Liver (tissue), 9 donors: ENCODE measurements around the gene KRTAP22-1. TPM values are rescaled to one million over a fixed set of nuclear protein-coding genes. Genes with fewer than 3 reads are reported as not detected.

ENCODE experiments used
- DNase-seq: peaks from one replicate; pipeline ENCODE4 v3.0.0-alpha.2; 2017; ENCODE audit warnings: low spot score
- H3K27ac ChIP-seq, 2 donors: one replicate each; pipeline ENCODE4 v1.7.0; 2013; ENCODE audit warnings: inconsistent platforms in 2 of 2, low read length in 2 of 2, control low read depth in 1 of 2, low read depth in 1 of 2, mild to moderate bottlenecking in 1 of 2
- H3K27me3 ChIP-seq, 4 donors: one replicate each; pipeline versions ENCODE4 v1.6.1 to v1.7.0; 2013; ENCODE audit warnings: low read length in 3 of 4, inconsistent platforms in 1 of 4, mild to moderate bottlenecking in 1 of 4, moderate library complexity in 1 of 4; ENCODE audit not compliant: control insufficient read depth in 4 of 4, insufficient read depth in 4 of 4
- H3K36me3 ChIP-seq, 4 donors: one replicate each; pipeline versions ENCODE4 v1.6.1 to v1.7.0; 2013; ENCODE audit warnings: low read length in 3 of 4, mild to moderate bottlenecking in 3 of 4, low read depth in 1 of 4, moderate library complexity in 1 of 4; ENCODE audit not compliant: control insufficient read depth in 4 of 4, insufficient read depth in 3 of 4
- H3K4me1 ChIP-seq, 4 donors: one replicate each; pipeline versions ENCODE4 v1.6.1 to v1.7.0; 2013; ENCODE audit warnings: low read length in 3 of 4, mild to moderate bottlenecking in 3 of 4, moderate library complexity in 1 of 4; ENCODE audit not compliant: control insufficient read depth in 4 of 4, insufficient read depth in 4 of 4
- H3K4me3 ChIP-seq, 3 donors: one replicate each; pipeline versions ENCODE4 v1.6.1 to v1.7.0; 2013; ENCODE audit warnings: low read length in 3 of 3, control low read depth in 1 of 3, low read depth in 1 of 3, mild to moderate bottlenecking in 1 of 3
- H3K9ac ChIP-seq, 2 donors: one replicate each; pipeline ENCODE4 v1.7.0; 2013; ENCODE audit warnings: low read length in 2 of 2, mild to moderate bottlenecking in 2 of 2, moderate library complexity in 2 of 2, control low read depth in 1 of 2, low read depth in 1 of 2
- H3K9me3 ChIP-seq, 4 donors: one replicate each; pipeline versions ENCODE4 v1.6.1 to v1.7.0; 2013; ENCODE audit warnings: low read length in 3 of 4; ENCODE audit not compliant: control insufficient read depth in 4 of 4
- EGR1 ChIP-seq, 2 donors: IDR thresholded peaks; 2 replicates each; pipeline ENCODE4 v1.6.1; 2016 to 2018; ENCODE audit warnings: antibody characterized with exemption in 2 of 2, low read depth in 2 of 2
- FOXA1 ChIP-seq: IDR thresholded peaks from 2 replicates; pipeline ENCODE4 v1.6.1; 2016; ENCODE audit warnings: antibody characterized with exemption
- FOXA2 ChIP-seq: IDR thresholded peaks from 2 replicates; pipeline ENCODE4 v1.6.1; 2016; ENCODE audit warnings: antibody characterized with exemption
- GABPA ChIP-seq, 2 donors: IDR thresholded peaks in 1 of 2; conservative IDR thresholded peaks in 1 of 2; 2 replicates each; pipeline ENCODE4 v1.6.1; 2016; ENCODE audit warnings: antibody characterized with exemption in 2 of 2, mild to moderate bottlenecking in 1 of 2, moderate library complexity in 1 of 2
- HNF4A ChIP-seq, 2 donors: conservative IDR thresholded peaks; 2 replicates each; pipeline ENCODE4 v1.6.1; 2016; ENCODE audit warnings: antibody characterized with exemption in 2 of 2, mild to moderate bottlenecking in 2 of 2
- HNF4G ChIP-seq: IDR thresholded peaks from 2 replicates; pipeline ENCODE4 v1.6.1; 2016; ENCODE audit warnings: antibody characterized with exemption
- JUND ChIP-seq, 2 donors: IDR thresholded peaks; 2 replicates each; pipeline ENCODE4 v1.6.1; 2016; ENCODE audit warnings: antibody characterized with exemption in 2 of 2
- NR2F2 ChIP-seq: IDR thresholded peaks from 2 replicates; pipeline ENCODE4 v1.6.1; 2016; ENCODE audit warnings: antibody characterized with exemption
- RAD21 ChIP-seq, 2 donors: IDR thresholded peaks; 2 replicates each; pipeline ENCODE4 v1.6.1; 2016; ENCODE audit warnings: antibody characterized with exemption in 2 of 2, mild to moderate bottlenecking in 2 of 2
- RXRA ChIP-seq, 2 donors: IDR thresholded peaks; 2 replicates each; pipeline ENCODE4 v1.6.1; 2017 to 2018; ENCODE audit warnings: antibody characterized with exemption in 2 of 2, mild to moderate bottlenecking in 1 of 2
- SP1 ChIP-seq: IDR thresholded peaks from 2 replicates; pipeline ENCODE4 v1.6.1; 2018; ENCODE audit warnings: antibody characterized with exemption, mild to moderate bottlenecking
- TAF1 ChIP-seq: conservative IDR thresholded peaks from 2 replicates; pipeline ENCODE4 v1.6.1; 2016; ENCODE audit warnings: antibody characterized with exemption, mild to moderate bottlenecking
- YY1 ChIP-seq: IDR thresholded peaks from 2 replicates; pipeline ENCODE4 v1.6.1; 2016; ENCODE audit warnings: antibody characterized with exemption, mild to moderate bottlenecking
- WGBS: extraction: QIAGEN DNeasy Blood & Tissue Kit; methylation state at CpG from one replicate; pipeline ENCODE4 v1.1.7; 2013; 5-methylcytosine and 5-hydroxymethylcytosine counted together
- polyA plus RNA-seq, 2 donors: library from polyadenylated mRNA; stranded (reverse) in 1 of 2; unstranded in 1 of 2; fragments of 200-250 nt in 1 of 2; fragments of >200 nt in 1 of 2; fragmentation: Nextera tagmentation in 1 of 2; extraction: Ambion mirVana in 1 of 2; gene quantifications; one replicate each; pipeline versions ENCODE4 v1.2.1 to v1.2.3, GENCODE V29; 2013 to 2015
- total RNA-seq, 2 donors: library from RNA; depleted of rRNA; stranded (reverse); fragments of >200 nt; gene quantifications; one replicate each; pipeline ENCODE4 v1.2.3, GENCODE V29; 2014
- TF ChIP-seq, protein P1 (sequence below): IDR thresholded peaks from 2 replicates; pipeline ENCODE4 v1.6.1; 2016; ENCODE audit warnings: antibody characterized with exemption
- TF ChIP-seq, protein P2 (sequence below): IDR thresholded peaks from 2 replicates; pipeline ENCODE4 v1.6.1; 2016; ENCODE audit warnings: antibody characterized with exemption
- TF ChIP-seq, protein P3 (sequence below): IDR thresholded peaks from 2 replicates; pipeline ENCODE4 v1.6.1; 2016; ENCODE audit warnings: antibody characterized with exemption
- TF ChIP-seq, protein P4 (sequence below): fragments of 150-350 bp; IDR thresholded peaks from 2 replicates; pipeline ENCODE4 v1.5.1; 2017; ENCODE audit warnings: improper control_type of control experiment, low read depth, low read length; ENCODE audit not compliant: missing input control
- TF ChIP-seq, protein P5 (sequence below): IDR thresholded peaks from 2 replicates; pipeline ENCODE4 v1.6.1; 2016; ENCODE audit warnings: antibody characterized with exemption, mild to moderate bottlenecking
- donor health status: healthy.
- donor health status: healthy.
- donor health status: healthy.
- donor health status: healthy.
- donor health status: healthy.

Gene KRTAP22-1
- total and polyA plus RNA-seq, 4 donors = not detected

DNA sequence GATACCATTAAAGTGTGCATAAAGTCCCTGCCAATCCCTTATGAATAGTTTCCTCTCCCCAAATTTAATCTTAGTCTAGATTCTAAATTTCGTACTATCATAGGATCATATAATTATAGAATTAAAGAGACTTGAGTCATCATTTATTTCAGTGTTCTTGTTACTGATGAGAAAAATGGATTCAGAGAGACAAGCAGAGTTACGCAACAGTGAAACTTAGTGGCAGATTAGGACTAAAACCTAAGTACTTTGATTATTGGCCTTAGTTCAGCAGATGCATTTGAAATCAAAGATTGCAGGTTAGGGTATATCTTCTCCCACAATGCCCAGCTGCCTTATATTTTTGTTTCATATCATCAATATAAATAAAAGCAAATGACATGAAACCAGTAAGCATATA is 38.9 kb upstream of the KRTAP22-1 start:
- no peaks in the 10 kb centered on the region for H3K36me3 ChIP-seq
- H3K9ac ChIP-seq = no peak overlapping the region
- no peaks in the 10 kb centered on the region for H3K27me3 ChIP-seq
- no peaks in the 10 kb centered on the region for H3K4me1 ChIP-seq
- no peak overlapping the region for H3K4me3 ChIP-seq
- H3K27ac ChIP-seq = no peak overlapping the region
- no peaks in the 10 kb centered on the region for H3K9me3 ChIP-seq
- TF ChIP-seq, protein P1, sequence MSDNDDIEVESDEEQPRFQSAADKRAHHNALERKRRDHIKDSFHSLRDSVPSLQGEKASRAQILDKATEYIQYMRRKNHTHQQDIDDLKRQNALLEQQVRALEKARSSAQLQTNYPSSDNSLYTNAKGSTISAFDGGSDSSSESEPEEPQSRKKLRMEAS = no peak
- no peak for TF ChIP-seq HNF4A (conservative IDR thresholded peaks at IDR 0.05)
- TF ChIP-seq, protein P2, sequence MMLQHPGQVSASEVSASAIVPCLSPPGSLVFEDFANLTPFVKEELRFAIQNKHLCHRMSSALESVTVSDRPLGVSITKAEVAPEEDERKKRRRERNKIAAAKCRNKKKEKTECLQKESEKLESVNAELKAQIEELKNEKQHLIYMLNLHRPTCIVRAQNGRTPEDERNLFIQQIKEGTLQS = no peak
- TF ChIP-seq FOXA2 = no peak
- TF ChIP-seq, protein P3, sequence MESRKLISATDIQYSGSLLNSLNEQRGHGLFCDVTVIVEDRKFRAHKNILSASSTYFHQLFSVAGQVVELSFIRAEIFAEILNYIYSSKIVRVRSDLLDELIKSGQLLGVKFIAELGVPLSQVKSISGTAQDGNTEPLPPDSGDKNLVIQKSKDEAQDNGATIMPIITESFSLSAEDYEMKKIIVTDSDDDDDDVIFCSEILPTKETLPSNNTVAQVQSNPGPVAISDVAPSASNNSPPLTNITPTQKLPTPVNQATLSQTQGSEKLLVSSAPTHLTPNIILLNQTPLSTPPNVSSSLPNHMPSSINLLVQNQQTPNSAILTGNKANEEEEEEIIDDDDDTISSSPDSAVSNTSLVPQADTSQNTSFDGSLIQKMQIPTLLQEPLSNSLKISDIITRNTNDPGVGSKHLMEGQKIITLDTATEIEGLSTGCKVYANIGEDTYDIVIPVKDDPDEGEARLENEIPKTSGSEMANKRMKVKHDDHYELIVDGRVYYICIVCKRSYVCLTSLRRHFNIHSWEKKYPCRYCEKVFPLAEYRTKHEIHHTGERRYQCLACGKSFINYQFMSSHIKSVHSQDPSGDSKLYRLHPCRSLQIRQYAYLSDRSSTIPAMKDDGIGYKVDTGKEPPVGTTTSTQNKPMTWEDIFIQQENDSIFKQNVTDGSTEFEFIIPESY = no peak
- TF ChIP-seq FOXA1 = no peak
- no peak for TF ChIP-seq RXRA (IDR thresholded peaks at IDR 0.05)
- no peak for TF ChIP-seq JUND (IDR thresholded peaks at IDR 0.05)
- TF ChIP-seq SP1 = no peak
- TF ChIP-seq EGR1 (IDR thresholded peaks at IDR 0.05; ENCODE audit: low read depth in 2 of 2) = no peak
- TF ChIP-seq, protein P4, sequence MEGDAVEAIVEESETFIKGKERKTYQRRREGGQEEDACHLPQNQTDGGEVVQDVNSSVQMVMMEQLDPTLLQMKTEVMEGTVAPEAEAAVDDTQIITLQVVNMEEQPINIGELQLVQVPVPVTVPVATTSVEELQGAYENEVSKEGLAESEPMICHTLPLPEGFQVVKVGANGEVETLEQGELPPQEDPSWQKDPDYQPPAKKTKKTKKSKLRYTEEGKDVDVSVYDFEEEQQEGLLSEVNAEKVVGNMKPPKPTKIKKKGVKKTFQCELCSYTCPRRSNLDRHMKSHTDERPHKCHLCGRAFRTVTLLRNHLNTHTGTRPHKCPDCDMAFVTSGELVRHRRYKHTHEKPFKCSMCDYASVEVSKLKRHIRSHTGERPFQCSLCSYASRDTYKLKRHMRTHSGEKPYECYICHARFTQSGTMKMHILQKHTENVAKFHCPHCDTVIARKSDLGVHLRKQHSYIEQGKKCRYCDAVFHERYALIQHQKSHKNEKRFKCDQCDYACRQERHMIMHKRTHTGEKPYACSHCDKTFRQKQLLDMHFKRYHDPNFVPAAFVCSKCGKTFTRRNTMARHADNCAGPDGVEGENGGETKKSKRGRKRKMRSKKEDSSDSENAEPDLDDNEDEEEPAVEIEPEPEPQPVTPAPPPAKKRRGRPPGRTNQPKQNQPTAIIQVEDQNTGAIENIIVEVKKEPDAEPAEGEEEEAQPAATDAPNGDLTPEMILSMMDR = no peak
- TF ChIP-seq RAD21 (IDR thresholded peaks at IDR 0.05) = no peak
- TF ChIP-seq, protein P5, sequence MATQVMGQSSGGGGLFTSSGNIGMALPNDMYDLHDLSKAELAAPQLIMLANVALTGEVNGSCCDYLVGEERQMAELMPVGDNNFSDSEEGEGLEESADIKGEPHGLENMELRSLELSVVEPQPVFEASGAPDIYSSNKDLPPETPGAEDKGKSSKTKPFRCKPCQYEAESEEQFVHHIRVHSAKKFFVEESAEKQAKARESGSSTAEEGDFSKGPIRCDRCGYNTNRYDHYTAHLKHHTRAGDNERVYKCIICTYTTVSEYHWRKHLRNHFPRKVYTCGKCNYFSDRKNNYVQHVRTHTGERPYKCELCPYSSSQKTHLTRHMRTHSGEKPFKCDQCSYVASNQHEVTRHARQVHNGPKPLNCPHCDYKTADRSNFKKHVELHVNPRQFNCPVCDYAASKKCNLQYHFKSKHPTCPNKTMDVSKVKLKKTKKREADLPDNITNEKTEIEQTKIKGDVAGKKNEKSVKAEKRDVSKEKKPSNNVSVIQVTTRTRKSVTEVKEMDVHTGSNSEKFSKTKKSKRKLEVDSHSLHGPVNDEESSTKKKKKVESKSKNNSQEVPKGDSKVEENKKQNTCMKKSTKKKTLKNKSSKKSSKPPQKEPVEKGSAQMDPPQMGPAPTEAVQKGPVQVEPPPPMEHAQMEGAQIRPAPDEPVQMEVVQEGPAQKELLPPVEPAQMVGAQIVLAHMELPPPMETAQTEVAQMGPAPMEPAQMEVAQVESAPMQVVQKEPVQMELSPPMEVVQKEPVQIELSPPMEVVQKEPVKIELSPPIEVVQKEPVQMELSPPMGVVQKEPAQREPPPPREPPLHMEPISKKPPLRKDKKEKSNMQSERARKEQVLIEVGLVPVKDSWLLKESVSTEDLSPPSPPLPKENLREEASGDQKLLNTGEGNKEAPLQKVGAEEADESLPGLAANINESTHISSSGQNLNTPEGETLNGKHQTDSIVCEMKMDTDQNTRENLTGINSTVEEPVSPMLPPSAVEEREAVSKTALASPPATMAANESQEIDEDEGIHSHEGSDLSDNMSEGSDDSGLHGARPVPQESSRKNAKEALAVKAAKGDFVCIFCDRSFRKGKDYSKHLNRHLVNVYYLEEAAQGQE = no peak
- TF ChIP-seq YY1 = no peak
- no peak for TF ChIP-seq GABPA (IDR thresholded peaks at IDR 0.05 in 1 of 2, conservative IDR thresholded peaks at IDR 0.05 in 1 of 2)
- no peak for TF ChIP-seq HNF4G
- no peak for TF ChIP-seq NR2F2
- TF ChIP-seq TAF1 = no peak
- DNase-seq = no peak
- WGBS = 65% methylated on average over 2 of the region's 2 CpGs
